ENCODE measurements around the gene PSMD5.

DNA sequence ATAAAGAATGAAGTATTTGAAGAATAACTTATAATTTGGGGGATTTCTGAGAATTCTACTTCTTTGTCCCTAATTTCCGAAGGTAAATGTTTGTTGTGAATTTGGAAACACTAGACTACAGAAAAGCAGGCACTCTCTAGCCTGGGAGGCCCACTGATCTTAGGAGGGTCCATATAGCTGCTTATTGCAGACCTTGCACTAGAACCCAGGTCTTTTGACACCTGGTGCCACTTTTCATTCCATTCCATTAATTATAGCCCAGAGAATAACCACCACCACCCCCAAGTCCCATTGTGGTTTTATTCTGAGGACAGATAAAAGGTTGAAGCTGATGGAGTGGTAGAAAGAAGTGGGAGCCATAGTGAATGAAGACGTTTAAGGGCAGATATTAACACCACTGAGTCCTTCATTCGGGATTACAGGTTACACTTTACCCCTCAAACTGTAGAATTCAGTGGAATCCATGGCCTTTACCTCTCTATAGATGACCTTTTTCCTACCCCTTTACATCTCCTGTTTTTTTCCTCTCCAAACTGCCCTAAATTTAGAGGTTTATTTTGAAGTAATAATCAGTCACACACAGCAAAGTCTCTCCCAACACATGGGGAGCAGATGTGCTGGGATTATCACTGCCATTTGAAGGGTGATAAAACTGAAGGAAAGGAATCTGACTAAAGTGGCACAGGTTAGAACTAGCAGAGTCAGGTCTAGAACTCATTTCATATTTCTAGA, 12.0 kb upstream of the PSMD5 start:
- TF ChIP-seq, protein P1, sequence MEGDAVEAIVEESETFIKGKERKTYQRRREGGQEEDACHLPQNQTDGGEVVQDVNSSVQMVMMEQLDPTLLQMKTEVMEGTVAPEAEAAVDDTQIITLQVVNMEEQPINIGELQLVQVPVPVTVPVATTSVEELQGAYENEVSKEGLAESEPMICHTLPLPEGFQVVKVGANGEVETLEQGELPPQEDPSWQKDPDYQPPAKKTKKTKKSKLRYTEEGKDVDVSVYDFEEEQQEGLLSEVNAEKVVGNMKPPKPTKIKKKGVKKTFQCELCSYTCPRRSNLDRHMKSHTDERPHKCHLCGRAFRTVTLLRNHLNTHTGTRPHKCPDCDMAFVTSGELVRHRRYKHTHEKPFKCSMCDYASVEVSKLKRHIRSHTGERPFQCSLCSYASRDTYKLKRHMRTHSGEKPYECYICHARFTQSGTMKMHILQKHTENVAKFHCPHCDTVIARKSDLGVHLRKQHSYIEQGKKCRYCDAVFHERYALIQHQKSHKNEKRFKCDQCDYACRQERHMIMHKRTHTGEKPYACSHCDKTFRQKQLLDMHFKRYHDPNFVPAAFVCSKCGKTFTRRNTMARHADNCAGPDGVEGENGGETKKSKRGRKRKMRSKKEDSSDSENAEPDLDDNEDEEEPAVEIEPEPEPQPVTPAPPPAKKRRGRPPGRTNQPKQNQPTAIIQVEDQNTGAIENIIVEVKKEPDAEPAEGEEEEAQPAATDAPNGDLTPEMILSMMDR (IDR thresholded peaks at IDR 0.05): no peak
- TF ChIP-seq POLR2A (IDR thresholded peaks at IDR 0.05): no peak

Measured in testis (tissue), 2 donors.